ENCODE measurements around the gene IL20.

- TF ChIP-seq CTCF (IDR thresholded peaks at IDR 0.05) (no peak), POLR2A (IDR thresholded peaks at IDR 0.05) (no peak)
Observed at GRCh38 chr1:206851341-206852010, 13.9 kb upstream of the IL20 start.
